Endothelial cell of umbilical vein (primary cell): Measurements from ENCODE around the gene SNX12. TPM values are rescaled to one million over a fixed set of nuclear protein-coding genes. Genes with fewer than 3 reads are reported as not detected.

ENCODE experiments used
- BruUV-seq: library from RNA; stranded (reverse); fragments of 400-500 nt; replicated peaks from 2 replicates; lab custom pipeline; 2021; lab: Mats Ljungman, UMichigan
- CTCF ChIA-PET: fragments of 300-600, 350-600 bp; sonication (Branson Sonifier 250); formaldehyde crosslinking; loops from one replicate; lab custom pipeline; 2021; ENCODE audit warnings: antibody characterized with exemption, inconsistent platforms; lab: Charles Lee
- POLR2A ChIA-PET: fragments of 300-600, 350-600 bp; sonication (Branson Sonifier 250); formaldehyde crosslinking; loops from one replicate; lab custom pipeline; 2021; ENCODE audit warnings: antibody characterized with exemption, inconsistent platforms; lab: Charles Lee
- DNase-seq: peaks from one replicate; pipeline ENCODE4 v3.0.0-alpha.2; 2011; ENCODE audit warnings: low read depth, low spot score
- FAIRE-seq: peaks from 2 replicates; lab custom pipeline; 2011; peaks lifted over from hg19 to GRCh38; lab: Jason Lieb, UNC
- H2AFZ ChIP-seq: 2 replicates; pipeline ENCODE4 v1.6.0; 2012; ENCODE audit warnings: low read depth, low read length, control low read depth, inconsistent platforms
- H3K27ac ChIP-seq: 2 replicates; pipeline ENCODE4 v1.5.1; 2011; ENCODE audit warnings: low read depth, mild to moderate bottlenecking, control low read depth, low read length, moderate library complexity; ENCODE audit not compliant: insufficient read depth
- H3K27me3 ChIP-seq, 2 experiments: 2 replicates each; pipeline versions ENCODE4 v1.6.0 to v1.6.1; 2011; ENCODE audit warnings: low read length in 2 of 2, mixed read lengths in 1 of 2; ENCODE audit not compliant: control insufficient read depth in 2 of 2, insufficient read depth in 2 of 2
- H3K36me3 ChIP-seq, 2 experiments: 2 replicates in 1 of 2; 3 replicates in 1 of 2; pipeline ENCODE4 v1.5.1; 2011; ENCODE audit warnings: low read length in 2 of 2, mild to moderate bottlenecking in 1 of 2, moderate library complexity in 1 of 2; ENCODE audit not compliant: control insufficient read depth in 2 of 2, insufficient read depth in 2 of 2; ENCODE audit errors: extremely low read depth in 1 of 2
- H3K4me1 ChIP-seq: 3 replicates; pipeline ENCODE4 v1.5.1; 2011; ENCODE audit warnings: mild to moderate bottlenecking, low read length; ENCODE audit not compliant: control insufficient read depth, insufficient read depth; ENCODE audit errors: extremely low read depth
- H3K4me2 ChIP-seq: 2 replicates; pipeline ENCODE4 v1.6.1; 2011; ENCODE audit warnings: low read length, control low read depth, mixed read lengths; ENCODE audit not compliant: insufficient read depth
- H3K4me3 ChIP-seq, 3 experiments: fragments of 200-600 bp in 1 of 3; sonication (generic), shearing (Covaris generic) in 1 of 3; replicated peaks in 1 of 3; 2 replicates each; pipeline ENCODE4 v1.5.1; 2011 to 2016; ENCODE audit warnings: control low read depth in 3 of 3, low read length in 3 of 3, mild to moderate bottlenecking in 2 of 3, inconsistent platforms in 1 of 3, low read depth in 1 of 3, moderate library complexity in 1 of 3; ENCODE audit not compliant: insufficient read depth in 1 of 3
- H3K79me2 ChIP-seq: 2 replicates; pipeline ENCODE4 v1.6.0; 2012; ENCODE audit warnings: low read length, inconsistent platforms; ENCODE audit not compliant: control insufficient read depth, insufficient read depth
- H3K9ac ChIP-seq: replicated peaks from 2 replicates; pipeline ENCODE3; 2011; ENCODE audit warnings: low read length, control low read depth; ENCODE audit not compliant: insufficient read depth; ENCODE audit errors: extremely low read depth
- H3K9me1 ChIP-seq: replicated peaks from 3 replicates; pipeline ENCODE4 v1.6.0; 2011; ENCODE audit warnings: mild to moderate bottlenecking, low read length; ENCODE audit not compliant: control insufficient read depth, insufficient read depth; ENCODE audit errors: extremely low read depth
- H3K9me3 ChIP-seq: replicated peaks from 2 replicates; pipeline ENCODE4 v1.5.1; 2012; ENCODE audit warnings: low read length, inconsistent platforms; ENCODE audit not compliant: control insufficient read depth, insufficient read depth
- H4K20me1 ChIP-seq: replicated peaks from 2 replicates; pipeline ENCODE3; 2011; ENCODE audit warnings: mild to moderate bottlenecking, low read length; ENCODE audit not compliant: control insufficient read depth, insufficient read depth; ENCODE audit errors: extremely low read depth
- CTCF ChIP-seq, 2 donors: IDR thresholded peaks; 1 replicate in 1 of 2; 2 replicates in 1 of 2; pipeline ENCODE4 v1.5.1; 2011; ENCODE audit warnings: low read length in 2 of 2, mild to moderate bottlenecking in 2 of 2, moderate library complexity in 2 of 2, control low read depth in 1 of 2, inconsistent platforms in 1 of 2, low read depth in 1 of 2; ENCODE audit not compliant: insufficient read depth in 1 of 2; ENCODE audit errors: extremely low read depth in 1 of 2
- EZH2 ChIP-seq: IDR thresholded peaks from 2 replicates; pipeline ENCODE4 v1.6.1; 2012; ENCODE audit warnings: borderline replicate concordance, low read depth, mild to moderate bottlenecking, moderate library complexity, low read length, inconsistent platforms; ENCODE audit not compliant: severe bottlenecking
- FOS ChIP-seq: IDR thresholded peaks from 2 replicates; pipeline ENCODE4 v1.6.1; 2011; ENCODE audit warnings: mild to moderate bottlenecking, low read length, moderate library complexity, borderline replicate concordance; ENCODE audit not compliant: insufficient read depth
- GATA2 ChIP-seq: IDR thresholded peaks from 2 replicates; pipeline ENCODE4 v1.7.0; 2011; ENCODE audit warnings: low read depth, mild to moderate bottlenecking, moderate library complexity, mixed read lengths, low read length; ENCODE audit not compliant: insufficient read length, insufficient read depth
- JUN ChIP-seq: IDR thresholded peaks from 2 replicates; pipeline ENCODE4 v1.6.1; 2011; ENCODE audit warnings: borderline replicate concordance, low read depth; ENCODE audit not compliant: insufficient read length, insufficient read depth
- MAX ChIP-seq: IDR thresholded peaks from 2 replicates; pipeline ENCODE4 v1.6.1; 2011; ENCODE audit not compliant: insufficient read depth, insufficient read length
- MYC ChIP-seq: IDR thresholded peaks from one replicate; pipeline ENCODE4 v1.6.1; 2011; ENCODE audit warnings: mild to moderate bottlenecking, low read depth, low read length
- POLR2A ChIP-seq: IDR thresholded peaks from 2 replicates; pipeline ENCODE4 v1.6.1; 2012; ENCODE audit warnings: low read depth, mild to moderate bottlenecking, control low read depth, low read length
- POLR2AphosphoS5 ChIP-seq: IDR thresholded peaks from 2 replicates; pipeline ENCODE4 v1.6.1; 2012; ENCODE audit warnings: low read depth, mild to moderate bottlenecking, control low read depth, low read length, moderate library complexity; ENCODE audit not compliant: insufficient read depth
- dilution Hi-C: fragments of 300-500 bp; cut with MboI; formaldehyde crosslinking; loops from one replicate; pipeline ENCODE4 v1.15.0; 2019; ENCODE audit warnings: low sequenced_read_pairs; ENCODE audit not compliant: extremely low pct_ligation_motif_present
- intact Hi-C: fragments of 100-400 bp; cut with micrococcal nuclease; formaldehyde crosslinking; loops from one replicate; pipeline ENCODE4 v1.10.0; 2022
- polyA plus RNA-seq, 4 experiments: library from polyadenylated mRNA; depleted of rRNA in 3 of 4; stranded (reverse) in 3 of 4; unstranded in 1 of 4; fragments of >200 nt; gene quantifications; 2 replicates each; pipeline versions ENCODE4 v1.2.1 to v1.2.3, GENCODE V29; 2011 to 2012; ENCODE audit warnings: missing spikeins in 1 of 4
- total RNA-seq: library from RNA; stranded (reverse); gene quantifications from 2 replicates; pipeline ENCODE4 v1.2.3, GENCODE V29; 2021

The SNX12 gene
- total and polyA plus RNA-seq, 2 donors (not counting 3 experiments of a cell fraction or from before 2014, with no cell fraction given) = 85.4 to 90.6 TPM

- no peak for TF ChIP-seq FOS
- TF ChIP-seq MAX = no peak
- no peak for TF ChIP-seq EZH2
- TF ChIP-seq CTCF (IDR thresholded peaks at IDR 0.05; ENCODE audit: extremely low read depth in 1 of 2, insufficient read depth in 1 of 2, low read depth in 1 of 2, low read length in 2 of 2) = no peak
- TF ChIP-seq JUN = no peak
- no peak for TF ChIP-seq MYC
- no peak for TF ChIP-seq GATA2
- no peak for TF ChIP-seq POLR2A
- TF ChIP-seq POLR2AphosphoS5 = no peak
- no TSS peak for BruUV-seq
- peak overlapping the region; percentile 17 for H3K4me2 ChIP-seq
- peak overlapping the region; percentile 23 for H3K9ac ChIP-seq
- no peaks in the 10 kb centered on the region for H3K36me3 ChIP-seq
- no peaks in the 10 kb centered on the region for H3K79me2 ChIP-seq
- intact Hi-C loops (no loop called here), dilution Hi-C loops (no loop called here)
- no peak overlapping the region for H3K27ac ChIP-seq
- ChIA-PET CTCF (no interaction called here), POLR2A (no interaction called here)
- H3K4me3 ChIP-seq = peak overlapping the region in 2 of 3 experiments; percentile 21 to 32
- H3K27me3 ChIP-seq = no peaks in the 10 kb centered on the region
- H4K20me1 ChIP-seq = no peaks in the 10 kb centered on the region
- H3K4me1 ChIP-seq = no peaks in the 10 kb centered on the region
- FAIRE-seq (no peak), DNase-seq (peak; percentile 4)
- peak overlapping the region; percentile 33 for H2AFZ ChIP-seq
- H3K9me1 ChIP-seq = no peaks in the 10 kb centered on the region
- H3K9me3 ChIP-seq = no peaks in the 10 kb centered on the region
These were observed 14.9 kb downstream of the SNX12 start for GRCh38 chrX:71053217-71053621.
